ENCODE data around the gene SLC35E4.

The SLC35E4 gene

GRCh38 chr22:30609260-30610185 is 26.1 kb upstream of the SLC35E4 start:
- no peak for DNase-seq
- no peaks in the 10 kb centered on the region for H3K9me3 ChIP-seq (ENCODE audit: severe bottlenecking)
- H3K27ac ChIP-seq: no peak overlapping the region
- no peaks in the 10 kb centered on the region for H3K27me3 ChIP-seq (ENCODE audit: insufficient read depth, low read depth, severe bottlenecking)
- no peak overlapping the region for H3K4me3 ChIP-seq (ENCODE audit: low read depth, low read length)
- no peak for TF ChIP-seq CTCF (IDR thresholded peaks at IDR 0.05; ENCODE audit: low read depth, low read length)
- H3K36me3 ChIP-seq: peaks cover 33% of the 10 kb centered on the region

GRCh38 chr22:30610299-30610698 is 25.3 kb upstream of the SLC35E4 start:
- Histone ChIP-seq H3K27ac (no peak overlapping the region), H3K36me3 (peaks cover 38% of the 10 kb centered on the region), H3K27me3 (ENCODE audit: insufficient read depth, low read depth, severe bottlenecking) (no peaks in the 10 kb centered on the region), H3K4me3 (ENCODE audit: low read depth, low read length) (no peak overlapping the region), H3K9me3 (ENCODE audit: severe bottlenecking) (no peaks in the 10 kb centered on the region)
- DNase-seq: no peak
- no peak for TF ChIP-seq CTCF (IDR thresholded peaks at IDR 0.05; ENCODE audit: low read depth, low read length)

GRCh38 chr22:30611197-30611596 is 24.4 kb upstream of the SLC35E4 start:
- no peak overlapping the region for H3K4me3 ChIP-seq (ENCODE audit: low read depth, low read length)
- no peaks in the 10 kb centered on the region for H3K27me3 ChIP-seq (ENCODE audit: insufficient read depth, low read depth, severe bottlenecking)
- peaks cover 43% of the 10 kb centered on the region for H3K36me3 ChIP-seq
- no peaks in the 10 kb centered on the region for H3K9me3 ChIP-seq (ENCODE audit: severe bottlenecking)
- no peak for DNase-seq
- no peak for TF ChIP-seq CTCF (IDR thresholded peaks at IDR 0.05; ENCODE audit: low read depth, low read length)
- no peak overlapping the region for H3K27ac ChIP-seq

- H3K27me3 ChIP-seq (ENCODE audit: insufficient read depth, low read depth, severe bottlenecking): no peaks in the 10 kb centered on the region
- no peaks in the 10 kb centered on the region for H3K9me3 ChIP-seq (ENCODE audit: severe bottlenecking)
- H3K36me3 ChIP-seq: peaks cover 52% of the 10 kb centered on the region
- H3K27ac ChIP-seq: no peak overlapping the region
- H3K4me3 ChIP-seq (ENCODE audit: low read depth, low read length): no peak overlapping the region
- 0 out of 2 replicates have a peak, but pooled peaks have one; percentile 5 for TF ChIP-seq CTCF (IDR thresholded peaks at IDR 0.05; ENCODE audit: low read depth, low read length)
- DNase-seq: no peak
Observed at GRCh38 chr22:30612789-30613188, 22.8 kb upstream of the SLC35E4 start.

GRCh38 chr22:30614268-30614667 is 21.3 kb upstream of the SLC35E4 start:
- H3K4me3 ChIP-seq (ENCODE audit: low read depth, low read length): no peak overlapping the region
- H3K36me3 ChIP-seq: peaks cover 57% of the 10 kb centered on the region
- no peaks in the 10 kb centered on the region for H3K9me3 ChIP-seq (ENCODE audit: severe bottlenecking)
- TF ChIP-seq CTCF (IDR thresholded peaks at IDR 0.05; ENCODE audit: low read depth, low read length): no peak
- no peak for DNase-seq
- H3K27ac ChIP-seq: no peak overlapping the region
- H3K27me3 ChIP-seq (ENCODE audit: insufficient read depth, low read depth, severe bottlenecking): no peaks in the 10 kb centered on the region

Data from WERI-Rb-1 (cell line).